Measurements from ENCODE around the gene SPANXC. TPM values are rescaled to one million over a fixed set of nuclear protein-coding genes. Genes with fewer than 3 reads are reported as not detected.

Gene SPANXC, protein sequence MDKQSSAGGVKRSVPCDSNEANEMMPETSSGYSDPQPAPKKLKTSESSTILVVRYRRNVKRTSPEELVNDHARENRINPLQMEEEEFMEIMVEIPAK
- not detected in 2 replicates for total RNA-seq

DNA sequence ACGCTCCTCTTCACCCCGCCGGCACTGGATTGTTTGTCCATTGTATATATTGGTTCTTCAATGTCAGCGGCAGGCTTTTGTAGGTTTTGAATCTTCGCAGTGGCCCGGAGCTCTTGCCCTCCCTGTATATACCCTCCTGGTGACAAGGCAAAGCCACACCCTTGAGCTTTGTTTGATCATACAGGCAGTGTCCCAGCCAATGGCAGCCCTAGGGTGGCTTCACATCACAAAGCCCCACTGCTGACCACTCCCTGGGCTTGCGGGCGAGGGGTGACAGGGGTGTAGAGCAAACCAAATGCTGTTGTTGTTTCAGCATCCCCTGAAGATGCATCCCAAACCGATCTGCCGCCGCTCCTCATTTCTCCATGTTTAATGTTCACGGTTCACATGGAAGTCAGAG is at the start of gene SPANXC:
Gene SPANXC, minus strand, starts transcription at position 101 of the 400 bp plus-strand sequence. Its CDS starts 60 bp downstream, at position 41.

Other genes with a start within 250 kb of the SPANXC start
- not detected in 2 replicates for gene SPANXB1, start 239.9 kb downstream of the SPANXC start, total RNA-seq
- 3.1 and 3.3 TPM in 2 replicates for gene LDOC1, start 65.4 kb downstream of the SPANXC start, total RNA-seq